Measurements from ENCODE around the gene KRT81. TPM values are rescaled to one million over a fixed set of nuclear protein-coding genes. Genes with fewer than 3 reads are reported as not detected.

Gene KRT81
- total and polyA plus RNA-seq, 2 donors (not counting 1 experiment from before 2014, with no cell fraction given): not detected

DNA sequence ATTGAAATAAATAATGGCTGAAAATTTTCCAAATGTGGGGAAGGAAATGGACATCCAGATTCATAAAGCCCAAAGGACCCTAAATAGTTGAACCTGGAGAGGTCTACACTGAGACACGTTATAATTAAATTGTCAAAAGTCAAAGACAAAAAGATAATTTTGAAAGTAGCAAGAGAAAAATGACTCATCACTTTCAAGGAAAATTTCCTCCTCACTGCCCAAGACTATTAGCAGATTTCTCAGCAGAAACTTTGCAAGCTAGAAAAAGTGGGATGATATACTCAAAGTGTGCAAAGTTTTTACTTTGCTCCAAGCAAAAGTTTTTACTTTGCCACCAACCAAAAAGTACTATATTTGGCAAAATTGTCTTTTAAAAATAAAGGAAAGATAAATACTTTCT lies 45.7 kb upstream of the KRT81 start:
- intact Hi-C loops (cut with micrococcal nuclease): no loop called here
- Mint-ChIP-seq H3K27me3 (peaks cover 19% of the 10 kb centered on the region), H3K4me1 (no peaks in the 10 kb centered on the region), H3K9me3 (ENCODE audit: insufficient read depth) (peaks cover 4% of the 10 kb centered on the region), H3K27ac (no peak overlapping the region), H3K4me3 (no peak overlapping the region)
- H3K36me3 ChIP-seq (replicated peaks in 1 of 2; ENCODE audit: control extremely low read depth in 1 of 2, control insufficient read depth in 1 of 2, extremely low read depth in 1 of 2, insufficient read depth in 2 of 2, low read length in 1 of 2): no peaks in the 10 kb centered on the region
- POLR2A ChIA-PET: no interaction called here
- no peaks in the 10 kb centered on the region for H3K79me2 ChIP-seq (ENCODE audit: control insufficient read depth, insufficient read depth, low read length)
- no peaks in the 10 kb centered on the region for H4K20me1 ChIP-seq (ENCODE audit: control insufficient read depth, insufficient read depth, low read length, poor library complexity, severe bottlenecking)
- H3K9ac ChIP-seq (ENCODE audit: low read length): no peak overlapping the region
- ATAC-seq (ENCODE audit: low read depth) (no peak), DNase-seq (no peak)
- no peak overlapping the region for H2AFZ ChIP-seq (ENCODE audit: insufficient read depth, low read depth, low read length, poor library complexity, severe bottlenecking)
- no peak for TF ChIP-seq EZH2 (IDR thresholded peaks at IDR 0.05; ENCODE audit: borderline replicate concordance, insufficient read depth, low read depth, low read length, poor library complexity, severe bottlenecking)
- TF ChIP-seq, protein P1, sequence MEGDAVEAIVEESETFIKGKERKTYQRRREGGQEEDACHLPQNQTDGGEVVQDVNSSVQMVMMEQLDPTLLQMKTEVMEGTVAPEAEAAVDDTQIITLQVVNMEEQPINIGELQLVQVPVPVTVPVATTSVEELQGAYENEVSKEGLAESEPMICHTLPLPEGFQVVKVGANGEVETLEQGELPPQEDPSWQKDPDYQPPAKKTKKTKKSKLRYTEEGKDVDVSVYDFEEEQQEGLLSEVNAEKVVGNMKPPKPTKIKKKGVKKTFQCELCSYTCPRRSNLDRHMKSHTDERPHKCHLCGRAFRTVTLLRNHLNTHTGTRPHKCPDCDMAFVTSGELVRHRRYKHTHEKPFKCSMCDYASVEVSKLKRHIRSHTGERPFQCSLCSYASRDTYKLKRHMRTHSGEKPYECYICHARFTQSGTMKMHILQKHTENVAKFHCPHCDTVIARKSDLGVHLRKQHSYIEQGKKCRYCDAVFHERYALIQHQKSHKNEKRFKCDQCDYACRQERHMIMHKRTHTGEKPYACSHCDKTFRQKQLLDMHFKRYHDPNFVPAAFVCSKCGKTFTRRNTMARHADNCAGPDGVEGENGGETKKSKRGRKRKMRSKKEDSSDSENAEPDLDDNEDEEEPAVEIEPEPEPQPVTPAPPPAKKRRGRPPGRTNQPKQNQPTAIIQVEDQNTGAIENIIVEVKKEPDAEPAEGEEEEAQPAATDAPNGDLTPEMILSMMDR (IDR thresholded peaks at IDR 0.05): no peak
- H3K9me3 ChIP-seq (ENCODE audit: control extremely low read depth in 1 of 3, control insufficient read depth in 2 of 3, insufficient read depth in 1 of 3, low read length in 2 of 3): peaks cover 0 to 8% (median 0%) of the 10 kb centered on the region in 3 donors
- no peaks in the 10 kb centered on the region for H3K4me1 ChIP-seq (ENCODE audit: control insufficient read depth in 2 of 2, insufficient read depth in 2 of 2, low read length in 2 of 2)
- H3K4me2 ChIP-seq (replicated peaks; ENCODE audit: low read depth, low read length, poor library complexity, severe bottlenecking): no peak overlapping the region
- no peak overlapping the region for H3K27ac ChIP-seq (ENCODE audit: low read length in 2 of 2)
- WGBS (ENCODE audit: insufficient coverage): no CpG with 5 or more reads among the region's 1 CpG
- H3K27me3 ChIP-seq (replicated peaks in 1 of 4; ENCODE audit: control extremely low read depth in 1 of 4, control insufficient read depth in 3 of 4, insufficient read depth in 4 of 4, low read length in 3 of 4): peaks cover 0 to 10% (median 1%) of the 10 kb centered on the region in 4 experiments
- CTCF ChIA-PET: interaction anchor here (0.6 to 1.4 kb wide), 2 partner anchors 10 to 36 kb away, joined by 3 to 5 read pairs; no protein-coding TSS in a partner anchor
- no peak overlapping the region for H3K4me3 ChIP-seq (ENCODE audit: control extremely low read depth in 1 of 5, extremely low read depth in 1 of 5, insufficient read depth in 1 of 5, low read depth in 2 of 5, low read length in 4 of 5)

DNA sequence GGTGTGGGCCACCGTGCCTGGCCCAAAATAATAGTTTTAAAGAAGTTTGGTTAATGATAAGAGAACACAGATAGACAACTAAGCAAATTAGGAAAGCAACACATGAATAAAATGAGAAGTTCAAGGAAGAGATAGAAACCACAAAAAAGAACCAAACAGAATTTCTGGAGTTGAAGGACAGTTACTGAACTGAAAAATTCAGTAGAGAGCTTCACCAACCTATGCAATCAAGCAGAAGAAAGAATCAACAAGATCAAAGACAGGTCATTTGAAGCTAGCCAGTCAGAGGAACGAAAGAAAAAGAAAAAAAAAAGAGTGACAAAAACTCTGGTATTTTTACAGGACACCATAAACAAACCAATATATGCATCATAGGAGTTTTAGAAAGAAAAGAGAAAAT lies 45.3 kb upstream of the KRT81 start:
- peaks cover 4% of the 10 kb centered on the region for H3K9me3 Mint-ChIP-seq (ENCODE audit: insufficient read depth)
- Histone ChIP-seq H3K4me1 (ENCODE audit: control insufficient read depth in 2 of 2, insufficient read depth in 2 of 2, low read length in 2 of 2) (no peaks in the 10 kb centered on the region), H3K27me3 (replicated peaks in 1 of 4; ENCODE audit: control extremely low read depth in 1 of 4, control insufficient read depth in 3 of 4, insufficient read depth in 4 of 4, low read length in 3 of 4) (peaks cover 0 to 10% (median 1%) of the 10 kb centered on the region in 4 experiments), H3K9ac (ENCODE audit: low read length) (no peak overlapping the region), H3K4me3 (ENCODE audit: control extremely low read depth in 1 of 5, extremely low read depth in 1 of 5, insufficient read depth in 1 of 5, low read depth in 2 of 5, low read length in 4 of 5) (no peak overlapping the region), H3K36me3 (replicated peaks in 1 of 2; ENCODE audit: control extremely low read depth in 1 of 2, control insufficient read depth in 1 of 2, extremely low read depth in 1 of 2, insufficient read depth in 2 of 2, low read length in 1 of 2) (no peaks in the 10 kb centered on the region), H4K20me1 (ENCODE audit: control insufficient read depth, insufficient read depth, low read length, poor library complexity, severe bottlenecking) (no peaks in the 10 kb centered on the region), H3K79me2 (ENCODE audit: control insufficient read depth, insufficient read depth, low read length) (no peaks in the 10 kb centered on the region), H2AFZ (ENCODE audit: insufficient read depth, low read depth, low read length, poor library complexity, severe bottlenecking) (no peak overlapping the region), H3K9me3 (ENCODE audit: control extremely low read depth in 1 of 3, control insufficient read depth in 2 of 3, insufficient read depth in 1 of 3, low read length in 2 of 3) (peaks cover 0 to 8% (median 0%) of the 10 kb centered on the region in 3 donors), H3K4me2 (replicated peaks; ENCODE audit: low read depth, low read length, poor library complexity, severe bottlenecking) (no peak overlapping the region), H3K27ac (ENCODE audit: low read length in 2 of 2) (no peak overlapping the region)
- TF ChIP-seq EZH2 (IDR thresholded peaks at IDR 0.05; ENCODE audit: borderline replicate concordance, insufficient read depth, low read depth, low read length, poor library complexity, severe bottlenecking): no peak
- TF ChIP-seq, protein P1 (IDR thresholded peaks at IDR 0.05): no peak
- DNase-seq (no peak), ATAC-seq (ENCODE audit: low read depth) (no peak)
- intact Hi-C loops (cut with micrococcal nuclease): no loop called here
- H3K27me3 Mint-ChIP-seq: peaks cover 16% of the 10 kb centered on the region
- no peak overlapping the region for H3K4me3 Mint-ChIP-seq
- no peaks in the 10 kb centered on the region for H3K4me1 Mint-ChIP-seq
- no CpG with 5 or more reads among the region's 2 CpGs for WGBS (ENCODE audit: insufficient coverage)
- CTCF ChIA-PET: interaction anchor here (0.6 to 1.4 kb wide), 2 partner anchors 9 to 37 kb away, joined by 3 to 5 read pairs; no protein-coding TSS in a partner anchor
- no peak overlapping the region for H3K27ac Mint-ChIP-seq
- POLR2A ChIA-PET: no interaction called here
